Activated naive CD4-positive, alpha-beta T cell treated with anti-CD3 and anti-CD28 coated beads, Interleukin-2, amount 50 U/mL, for 16 hours (primary cell): Measurements from ENCODE around the gene BRMS1L.
"Not testable (repeated sequence)": the region's sequence is repeated elsewhere in the genome, so short reads cannot be mapped to it uniquely, and the experiment has no call there.

Experiments
- DNase-seq: peaks from one replicate; pipeline ENCODE4 v3.0.0-alpha.2; 2020

Gene BRMS1L

GRCh38 chr14:35826218-35826951, at the start of gene BRMS1L:
TSS of gene BRMS1L (plus strand) at chr14:35826338. CDS start at chr14:35826517, 179 bp downstream.
- peak; percentile 98 for DNase-seq

GRCh38 chr14:35776823-35777222, 49.3 kb upstream of the BRMS1L start:
- DNase-seq: no peak

- not testable (repeated sequence) for DNase-seq
Observed at GRCh38 chr14:35777550-35777949, 48.6 kb upstream of the BRMS1L start.

GRCh38 chr14:35779368-35779767, 46.8 kb upstream of the BRMS1L start:
- no peak for DNase-seq

GRCh38 chr14:35783699-35784098, 42.4 kb upstream of the BRMS1L start:
- no peak for DNase-seq

GRCh38 chr14:35786856-35787255, 39.3 kb upstream of the BRMS1L start:
- DNase-seq: no peak

GRCh38 chr14:35789651-35790050, 36.5 kb upstream of the BRMS1L start:
- DNase-seq: no peak

GRCh38 chr14:35797796-35798195, 28.3 kb upstream of the BRMS1L start:
- DNase-seq: no peak

- DNase-seq: no peak
Observed at GRCh38 chr14:35806006-35806907, 19.9 kb upstream of the BRMS1L start.

- no peak for DNase-seq
Observed at GRCh38 chr14:35807131-35807961, 18.8 kb upstream of the BRMS1L start.

GRCh38 chr14:35808076-35808637, 18.0 kb upstream of the BRMS1L start:
- DNase-seq: peak; percentile 19

- DNase-seq: peak; percentile 90
Observed at GRCh38 chr14:35808638-35809563, 17.2 kb upstream of the BRMS1L start, which contains the start of gene RALGAPA1. TSS of gene RALGAPA1 (minus strand) at chr14:35809295. CDS start at chr14:35808835, 460 bp downstream.

- DNase-seq: no peak
Observed at GRCh38 chr14:35809597-35809996, 16.5 kb upstream of the BRMS1L start.

GRCh38 chr14:35810963-35811362, 15.2 kb upstream of the BRMS1L start:
- no peak for DNase-seq

GRCh38 chr14:35814371-35815005, 11.7 kb upstream of the BRMS1L start:
- peak; percentile 77 for DNase-seq

- no peak for DNase-seq
Observed at GRCh38 chr14:35818346-35819115, 7.6 kb upstream of the BRMS1L start.

GRCh38 chr14:35819591-35820540, 6.3 kb upstream of the BRMS1L start:
- no peak for DNase-seq

- DNase-seq: no peak
Observed at GRCh38 chr14:35821564-35822411, 4.3 kb upstream of the BRMS1L start.
